Activated naive CD8-positive, alpha-beta T cell treated with anti-CD3 and anti-CD28 coated beads, Interleukin-2, amount 50 U/mL, for 16 hours (primary cell): ENCODE measurements around the gene NUDT21.
"Not testable (repeated sequence)": the region's sequence is repeated elsewhere in the genome, so short reads cannot be mapped to it uniquely, and the experiment has no call there.

ENCODE experiments used
- DNase-seq: peaks from one replicate; pipeline ENCODE4 v3.0.0-alpha.2; 2020; ENCODE audit warnings: low read depth, low spot score

The NUDT21 gene

DNA sequence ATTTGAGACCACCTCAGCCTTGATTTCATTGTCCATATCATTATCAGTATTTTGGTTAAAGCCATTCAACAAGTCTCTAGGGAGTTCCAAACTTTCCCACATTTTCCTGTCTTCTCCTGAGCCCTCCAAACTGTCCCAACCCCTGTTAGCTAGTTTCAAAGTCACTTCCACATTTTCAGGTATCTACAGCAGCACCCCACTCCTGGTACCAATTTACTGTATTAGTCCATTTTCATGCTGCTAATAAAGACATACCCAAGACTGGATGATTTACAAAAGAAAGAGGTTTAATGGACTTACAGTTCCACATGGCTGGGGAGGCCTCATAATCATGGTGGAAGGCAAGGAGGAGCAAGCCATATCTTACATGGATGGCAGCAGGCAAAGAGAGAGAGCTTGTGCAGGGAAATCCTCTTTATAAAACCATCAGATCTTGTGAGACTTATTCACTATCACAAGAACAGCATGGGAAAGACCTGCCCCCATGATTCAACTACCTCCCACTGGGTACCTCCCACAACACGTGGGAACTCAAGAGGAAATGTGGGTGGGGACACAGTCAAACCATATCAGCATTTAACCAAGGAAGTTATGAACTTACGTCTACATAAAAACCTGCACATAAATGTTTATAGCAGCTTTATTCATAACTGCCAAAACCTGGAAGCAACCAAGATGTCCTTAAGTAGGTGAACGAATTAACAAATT is 70.2 kb downstream of the NUDT21 start:
- DNase-seq = not testable (repeated sequence)
